Hematopoietic multipotent progenitor cell (in vitro differentiated cells): ENCODE measurements around the gene DEPDC5. TPM values are rescaled to one million over a fixed set of nuclear protein-coding genes. Genes with fewer than 3 reads are reported as not detected.

ENCODE experiments used
- DNase-seq, 3 donors: peaks; one replicate each; pipeline ENCODE4 v3.0.0-alpha.2; 2011 to 2015; ENCODE audit warnings: low read depth in 2 of 3, low spot score in 2 of 3
- total RNA-seq: library from RNA; depleted of rRNA; stranded (reverse); fragments of >200 nt; gene quantifications from one replicate; pipeline ENCODE4 v1.2.3, GENCODE V29; 2012

The DEPDC5 gene
- total RNA-seq, 1 donor = 19.7 TPM

DNA sequence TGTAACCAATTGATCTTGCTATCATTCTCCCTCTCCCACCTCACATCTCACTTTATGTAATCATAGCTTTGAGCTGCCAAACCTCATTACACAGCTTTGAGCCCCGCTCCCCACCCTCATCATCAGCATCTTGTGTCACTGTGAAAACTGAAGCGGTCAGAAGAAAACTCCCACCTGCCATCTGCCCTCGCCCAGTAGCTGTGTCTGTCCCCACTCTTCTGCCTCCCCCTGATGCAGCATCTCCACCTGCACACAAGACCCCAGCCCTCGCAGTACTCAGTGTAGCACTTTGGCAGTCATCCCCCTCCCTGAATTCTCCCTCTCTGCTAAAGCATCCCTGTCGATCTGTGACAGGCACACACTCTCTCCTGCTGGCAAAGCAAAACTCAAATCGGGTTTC, 130.2 kb downstream of the DEPDC5 start:
- DNase-seq = no peak

DNA sequence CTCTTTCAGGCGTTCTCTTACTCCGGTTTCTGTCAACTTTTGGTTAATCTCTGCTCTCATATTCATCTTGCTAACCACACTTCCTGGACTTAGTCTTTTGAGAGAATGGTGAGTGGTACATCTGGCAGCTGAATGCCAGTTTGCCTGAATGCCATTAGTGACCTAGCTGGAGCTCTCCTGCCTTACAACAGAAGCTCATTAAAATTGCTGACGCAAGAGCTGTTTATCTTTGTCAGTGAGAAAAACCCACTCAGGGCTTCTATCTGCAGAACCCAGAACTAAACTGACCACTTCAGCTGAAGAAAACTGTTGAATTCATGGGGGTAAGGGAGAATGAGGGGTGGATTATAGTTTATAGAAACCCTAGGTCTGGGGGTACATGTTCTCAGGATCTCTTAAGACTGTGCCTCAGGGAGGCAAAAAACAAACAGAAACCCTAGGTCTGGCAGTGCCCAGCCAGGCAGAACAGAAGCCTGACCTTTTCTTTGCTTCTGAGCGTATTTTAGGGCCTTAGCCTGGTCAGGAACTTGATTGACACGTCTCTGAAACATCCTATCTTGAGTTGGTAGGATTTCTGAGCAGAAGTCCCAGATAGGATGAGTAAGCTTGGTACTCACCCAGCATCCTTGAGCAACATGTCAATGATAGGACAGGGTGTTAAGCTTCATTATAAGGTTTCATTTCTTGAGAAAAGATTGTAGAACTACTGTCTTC, 137.7 kb downstream of the DEPDC5 start:
- peak in 2 of 3 donors; percentile 40 to 74 for DNase-seq

DNA sequence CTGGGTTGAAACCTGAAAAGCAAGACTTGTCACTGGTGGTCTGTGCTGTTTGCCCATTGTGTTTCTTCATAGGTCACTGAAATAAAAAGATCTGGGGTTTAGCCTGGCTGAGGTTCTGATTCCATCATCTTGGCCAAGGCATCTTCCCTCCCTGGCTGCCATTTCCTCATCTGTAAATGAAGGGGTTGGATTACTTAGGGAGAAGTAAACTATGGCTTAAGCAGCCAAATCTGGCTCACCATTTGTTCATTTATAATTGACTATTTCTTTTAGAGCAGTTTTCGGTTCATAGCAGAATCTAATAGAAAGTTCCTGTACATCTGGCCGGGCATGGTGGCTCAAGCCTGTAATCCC, 138.2 kb downstream of the DEPDC5 start:
- no peak for DNase-seq

DNA sequence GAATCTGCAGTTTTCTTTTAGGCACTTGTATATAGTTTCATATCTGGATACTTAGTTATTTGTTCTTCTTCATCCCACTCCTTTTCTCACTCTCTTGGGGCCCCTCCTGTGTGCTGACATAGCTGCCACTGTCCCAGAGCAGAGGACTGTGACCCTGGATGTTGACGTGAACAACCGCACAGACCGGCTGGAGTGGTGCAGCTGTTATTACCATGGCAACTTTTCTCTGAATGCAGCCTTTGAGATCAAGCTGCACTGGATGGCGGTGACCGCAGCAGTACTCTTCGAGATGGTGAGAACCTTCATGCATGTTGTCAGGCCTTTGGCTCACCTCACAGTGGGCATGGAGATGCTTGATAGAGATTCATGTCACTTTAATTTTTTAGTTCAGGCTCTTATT, 139.6 kb downstream of the DEPDC5 start:
- DNase-seq = no peak

DNA sequence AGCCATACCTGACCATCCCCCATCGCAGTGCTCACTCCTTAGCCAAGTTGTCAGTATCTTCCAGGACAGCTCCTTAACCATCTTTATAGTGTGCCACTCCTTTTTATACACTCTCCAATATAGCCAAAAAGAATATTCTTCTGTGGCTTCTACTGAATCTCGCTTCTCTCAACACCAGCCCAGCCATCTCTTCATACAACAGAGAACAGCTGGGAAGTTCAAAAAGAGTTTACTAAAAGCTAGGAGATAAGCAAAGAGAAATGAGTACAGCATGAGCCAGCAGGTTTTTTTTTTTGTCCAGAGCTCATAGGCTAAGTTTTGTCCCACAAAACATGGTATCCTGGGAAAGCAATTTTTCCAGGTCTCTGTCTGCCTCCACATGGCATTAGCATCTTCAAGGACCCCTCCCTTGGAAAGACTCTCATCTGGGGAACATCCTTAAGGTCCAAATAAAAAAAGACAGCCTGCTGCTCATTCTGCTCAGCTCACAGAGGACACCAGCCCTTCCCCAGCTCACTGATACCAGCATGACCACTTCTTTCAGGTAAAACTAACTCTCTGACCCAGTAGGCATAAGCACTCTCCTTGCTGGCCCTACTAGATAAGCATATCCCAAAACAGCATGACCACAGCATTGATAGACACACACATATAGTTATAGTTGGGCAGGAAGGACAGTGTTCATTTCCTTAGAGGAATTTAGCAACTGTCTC, 141.7 kb downstream of the DEPDC5 start:
- no peak for DNase-seq

DNA sequence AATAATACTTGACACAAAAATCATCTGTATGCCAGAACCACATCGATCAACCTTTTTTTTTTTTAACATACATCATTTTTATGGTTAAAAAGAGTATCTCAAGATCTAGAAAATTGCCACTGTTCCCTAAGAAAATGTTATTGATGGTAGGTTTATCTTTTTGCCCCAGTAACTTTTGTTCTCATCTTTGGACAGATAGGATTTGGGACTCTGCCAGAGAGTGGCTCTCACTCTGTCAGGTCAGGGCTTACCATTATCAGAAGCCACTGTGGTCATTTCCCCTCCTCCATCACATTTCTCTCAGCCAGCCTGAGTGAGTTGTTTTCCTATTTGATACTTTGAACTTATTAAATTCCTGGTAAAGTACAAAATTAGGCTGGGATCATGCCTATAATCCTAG, 142.7 kb downstream of the DEPDC5 start:
- no peak for DNase-seq

DNA sequence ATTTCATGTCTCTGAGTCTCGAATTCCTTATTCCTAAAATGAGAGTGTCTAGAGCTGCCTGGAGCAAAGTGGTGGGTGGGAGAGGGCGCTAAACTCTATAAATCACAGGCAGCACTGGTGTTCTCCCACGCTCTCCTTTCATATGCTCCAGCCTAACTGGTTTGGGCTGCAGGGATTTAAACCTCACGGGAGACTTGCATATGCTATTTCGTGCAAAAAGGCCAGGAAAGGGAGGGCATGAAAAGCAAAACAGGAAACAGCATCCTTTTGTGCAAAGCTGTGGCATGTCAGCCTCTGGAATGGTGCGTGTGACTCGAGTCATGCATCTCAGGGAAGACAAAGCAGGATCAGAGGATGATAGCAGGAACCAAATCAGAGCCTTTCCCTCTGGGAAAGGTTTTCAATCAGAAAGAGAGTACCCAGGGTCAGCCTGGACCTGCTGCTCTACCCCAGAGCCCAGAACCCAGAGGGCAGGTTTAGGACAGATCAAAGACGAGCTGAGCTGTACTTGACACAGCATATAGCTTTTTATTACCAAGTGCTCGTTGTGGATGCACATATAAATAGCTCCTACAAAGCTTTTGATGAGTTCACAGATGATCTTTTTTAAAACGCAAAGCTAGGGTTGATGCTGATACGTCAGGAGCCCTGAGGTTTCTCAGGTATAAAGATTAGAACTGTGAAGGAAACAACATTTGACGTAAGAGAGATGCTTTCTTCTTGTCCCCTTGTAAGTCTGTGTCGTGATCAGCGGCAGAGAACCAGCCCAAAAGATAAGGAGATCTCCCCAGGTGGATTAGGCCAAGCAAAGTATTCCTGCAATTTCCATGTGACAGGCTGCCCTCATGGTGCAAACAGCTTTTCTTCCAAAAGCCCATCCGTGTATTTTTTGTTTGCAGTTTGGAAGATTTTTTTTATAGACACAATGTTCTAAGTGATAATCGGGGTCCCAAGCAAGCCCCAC, 144.3 kb downstream of the DEPDC5 start:
- no peak for DNase-seq

DNA sequence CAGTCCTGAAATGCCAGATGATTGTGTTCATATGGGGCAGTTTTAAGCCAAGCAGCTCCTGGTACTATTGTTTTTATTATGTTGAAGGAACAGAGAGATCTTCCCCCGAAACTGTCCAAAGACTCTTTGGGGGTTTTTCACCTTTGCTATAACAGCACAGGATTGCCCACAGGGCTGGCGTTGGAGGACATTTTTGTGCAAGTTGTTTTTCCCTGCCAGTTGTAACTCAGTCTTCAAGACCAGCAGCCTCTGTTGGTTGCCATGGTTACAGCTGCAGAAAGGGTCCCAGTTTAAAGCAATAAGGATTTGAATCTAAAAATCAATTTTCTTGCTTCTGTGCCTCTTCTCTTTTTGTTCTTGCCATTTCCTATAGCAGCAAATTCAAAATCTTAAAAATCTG, 145.1 kb downstream of the DEPDC5 start:
- no peak for DNase-seq

DNA sequence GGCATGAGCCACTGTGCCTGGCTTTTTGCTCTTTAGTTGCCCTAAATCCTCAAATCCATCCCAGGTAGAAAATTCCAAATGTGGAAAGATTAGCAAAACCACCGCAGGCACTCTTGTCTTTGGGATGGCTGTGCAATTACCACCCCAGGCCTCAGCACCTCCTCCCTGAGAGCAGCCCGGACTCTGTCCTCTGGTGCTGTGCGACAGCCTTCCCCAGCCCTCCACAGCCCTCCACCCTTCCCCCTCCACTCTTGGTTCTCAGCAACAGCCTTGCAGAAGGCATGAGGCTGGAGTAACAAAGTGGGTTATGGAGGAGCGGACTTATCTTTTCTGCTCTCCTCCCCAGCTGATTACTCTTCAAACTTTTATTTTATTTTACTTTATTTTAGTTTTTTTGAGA, 145.8 kb downstream of the DEPDC5 start:
- DNase-seq = no peak

DNA sequence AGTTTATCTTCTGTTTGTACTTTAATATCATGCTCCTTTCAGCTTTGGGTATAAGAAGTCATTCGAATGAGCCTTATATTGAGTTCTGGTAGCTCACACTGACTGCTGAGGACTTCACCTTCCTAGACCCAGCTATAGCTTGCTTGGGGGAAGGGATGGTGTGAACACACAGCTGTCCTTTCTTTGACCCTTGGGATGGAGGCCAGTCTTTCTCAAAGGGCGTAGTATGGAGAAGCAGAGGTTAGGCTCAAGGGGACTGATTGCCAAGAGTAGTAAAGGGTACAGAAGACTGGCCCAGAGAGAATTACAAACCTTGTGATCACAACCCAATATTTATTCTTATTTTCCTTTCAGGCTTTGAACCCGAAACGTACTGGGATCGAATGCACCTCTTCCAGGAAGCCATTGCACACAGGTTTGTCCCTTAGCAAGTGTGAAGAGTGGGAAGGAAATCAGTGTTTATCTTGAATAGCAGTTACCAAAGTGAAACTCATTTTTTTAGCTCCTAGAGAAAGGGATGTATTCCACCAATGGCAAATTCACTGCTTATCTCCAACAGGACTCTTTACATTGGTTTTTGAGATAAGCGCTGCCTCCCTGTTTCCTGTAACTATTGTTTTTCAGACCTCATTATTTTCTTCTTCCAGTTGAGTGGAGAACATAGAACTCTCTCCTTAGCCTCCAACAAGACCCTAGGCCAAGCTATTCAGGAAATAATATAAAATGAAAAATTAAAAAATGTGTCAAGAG, 147.7 kb downstream of the DEPDC5 start:
- peak in 1 of 3 donors; percentile 10 for DNase-seq

DNA sequence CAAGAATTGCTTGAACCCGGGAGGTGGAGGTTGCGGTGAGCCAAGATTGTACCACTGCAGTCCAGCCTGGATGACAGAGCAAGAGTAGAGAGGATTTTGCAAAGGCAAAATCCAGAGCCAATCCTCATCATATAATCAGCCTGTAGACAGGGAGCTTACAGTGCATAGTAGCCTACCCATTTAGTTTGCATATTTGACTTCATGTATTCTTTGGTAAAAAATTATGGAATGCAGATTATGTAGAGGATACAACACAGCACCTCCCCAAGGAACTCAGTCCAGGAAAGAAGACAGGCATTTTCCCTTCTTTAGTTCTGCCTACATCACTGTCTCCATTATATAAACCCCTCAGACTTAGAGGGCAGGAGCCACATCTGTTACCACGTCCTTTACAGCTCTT, 150.8 kb downstream of the DEPDC5 start:
- DNase-seq = no peak

DNA sequence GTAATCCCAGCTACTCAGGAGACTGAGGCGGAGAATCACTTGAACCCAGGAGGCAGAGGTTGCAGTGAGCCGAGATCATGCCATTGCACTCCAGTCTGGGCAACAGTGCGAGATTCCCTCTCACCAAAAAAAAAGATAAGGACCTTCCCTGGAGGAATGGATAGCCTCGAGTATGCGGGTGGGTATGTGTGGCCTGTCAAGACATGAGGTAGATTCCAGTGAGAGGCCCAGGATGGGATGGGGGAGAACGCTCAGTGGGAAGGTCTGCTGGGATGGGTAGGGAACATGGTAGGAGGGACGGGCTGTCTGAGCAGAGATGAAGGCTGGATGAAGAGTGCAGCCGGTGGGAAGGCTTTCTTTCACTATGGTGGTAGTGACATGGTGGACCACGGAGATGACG, 151.5 kb downstream of the DEPDC5 start:
- DNase-seq = no peak

DNA sequence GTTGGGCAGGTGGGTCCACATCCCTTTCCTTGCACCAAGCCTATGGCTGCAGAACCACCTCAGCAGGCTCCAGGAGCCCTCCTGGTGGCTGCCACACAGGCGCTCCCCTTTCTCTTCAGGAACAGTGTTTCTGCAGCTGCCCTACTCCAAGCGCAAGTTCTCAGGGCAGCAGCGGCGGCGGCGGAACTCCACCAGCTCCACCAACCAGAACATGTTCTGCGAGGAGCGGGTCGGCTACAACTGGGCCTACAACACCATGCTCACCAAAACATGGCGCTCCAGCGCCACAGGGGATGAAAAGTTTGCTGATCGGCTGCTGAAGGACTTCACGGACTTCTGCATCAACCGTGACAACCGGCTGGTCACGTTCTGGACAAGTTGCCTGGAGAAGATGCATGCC, 152.3 kb downstream of the DEPDC5 start:
- DNase-seq = no peak

DNA sequence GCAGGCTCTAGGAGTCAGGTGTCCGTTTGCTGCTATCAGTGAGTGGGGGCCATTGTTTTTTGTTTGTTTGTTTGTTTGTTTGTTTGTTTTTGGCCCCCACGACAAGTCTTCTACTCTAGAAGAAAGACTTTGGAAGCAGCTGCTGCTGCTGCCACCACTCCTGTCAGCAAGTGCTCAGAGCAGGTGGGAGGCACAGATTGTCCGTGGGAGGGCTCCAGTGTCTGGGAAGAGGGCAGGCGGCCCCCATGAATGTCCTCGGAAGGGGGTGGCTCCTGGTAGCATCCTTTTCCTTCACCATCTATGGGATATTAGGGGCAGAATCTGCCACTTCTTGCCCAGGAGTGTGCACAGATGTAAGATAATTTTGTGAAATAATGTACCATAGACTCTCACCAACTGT, 152.8 kb downstream of the DEPDC5 start:
- no peak for DNase-seq

DNA sequence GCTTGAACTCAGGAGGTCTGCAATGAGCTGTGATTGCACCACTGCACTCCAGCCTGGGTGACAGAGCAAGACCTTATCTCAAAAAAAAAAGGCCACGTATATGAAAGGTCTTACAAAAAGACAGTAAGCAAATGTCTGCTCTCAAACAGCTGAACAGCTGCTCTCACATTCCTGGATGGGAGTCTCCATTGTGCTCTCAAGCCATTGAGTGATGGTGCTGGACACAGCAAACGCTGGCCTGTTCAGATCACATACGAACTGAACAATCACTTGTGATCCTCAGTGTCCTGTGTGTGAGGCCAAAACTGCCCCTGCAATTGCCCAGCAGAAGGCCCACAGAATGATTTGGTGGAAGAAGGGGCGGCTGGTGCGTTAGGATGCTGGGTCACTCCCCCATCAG, 156.2 kb downstream of the DEPDC5 start:
- no peak for DNase-seq

DNA sequence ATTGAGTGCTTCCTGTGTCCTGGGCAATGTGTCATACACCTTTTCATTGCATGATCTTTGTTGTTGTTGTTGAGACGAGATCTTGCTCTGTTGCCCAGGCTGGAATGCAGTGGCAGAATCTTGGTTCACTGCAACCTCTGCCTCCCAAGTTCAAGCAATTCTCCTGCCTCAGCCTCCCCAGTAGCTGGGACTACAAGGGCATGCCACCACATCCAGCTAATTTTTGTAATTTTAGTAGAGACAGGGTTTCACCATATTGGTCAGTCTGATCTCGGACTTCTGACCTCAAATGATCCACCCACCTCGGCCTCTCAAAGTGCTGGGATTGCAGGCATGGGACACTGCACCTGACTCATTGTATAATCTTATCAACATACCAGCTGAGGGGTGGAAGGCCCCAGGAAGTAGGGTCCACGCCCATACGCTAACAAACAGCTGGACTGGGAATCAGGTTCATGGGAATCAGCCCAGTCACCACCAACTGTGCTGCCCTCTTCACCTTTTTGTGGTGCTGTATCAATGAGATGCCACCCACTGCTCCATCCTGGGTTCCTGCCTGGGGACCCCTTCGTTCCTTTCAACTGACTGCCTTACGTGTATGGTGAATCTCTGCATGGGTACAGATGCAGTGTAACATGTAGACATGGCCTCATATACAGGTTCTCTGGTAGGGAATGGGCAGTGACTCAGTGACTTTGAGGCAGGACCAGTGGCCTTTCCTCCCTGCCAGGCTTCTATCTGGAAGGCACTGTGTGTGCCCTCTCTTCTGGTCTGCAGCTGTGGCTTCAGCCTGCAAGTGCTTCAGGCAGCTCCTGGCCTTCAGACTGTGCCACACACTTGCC, 158.0 kb downstream of the DEPDC5 start:
- no peak for DNase-seq

DNA sequence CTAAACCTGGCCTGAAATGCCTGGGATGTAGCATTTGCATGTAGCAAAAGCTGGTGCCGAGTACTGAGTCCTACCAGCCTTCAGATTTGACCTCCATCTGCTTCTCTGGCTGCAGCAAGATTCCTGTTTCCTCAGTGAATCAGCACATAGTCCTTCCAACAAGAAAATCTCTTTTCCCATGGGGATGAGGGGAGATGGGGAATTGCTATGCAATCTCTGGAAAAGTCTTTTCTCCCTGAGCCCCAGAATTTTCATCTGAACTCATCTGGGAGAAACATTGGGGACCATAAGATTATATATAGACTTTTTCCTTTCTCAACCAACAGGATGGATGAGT, 158.6 kb downstream of the DEPDC5 start:
- no peak for DNase-seq

DNA sequence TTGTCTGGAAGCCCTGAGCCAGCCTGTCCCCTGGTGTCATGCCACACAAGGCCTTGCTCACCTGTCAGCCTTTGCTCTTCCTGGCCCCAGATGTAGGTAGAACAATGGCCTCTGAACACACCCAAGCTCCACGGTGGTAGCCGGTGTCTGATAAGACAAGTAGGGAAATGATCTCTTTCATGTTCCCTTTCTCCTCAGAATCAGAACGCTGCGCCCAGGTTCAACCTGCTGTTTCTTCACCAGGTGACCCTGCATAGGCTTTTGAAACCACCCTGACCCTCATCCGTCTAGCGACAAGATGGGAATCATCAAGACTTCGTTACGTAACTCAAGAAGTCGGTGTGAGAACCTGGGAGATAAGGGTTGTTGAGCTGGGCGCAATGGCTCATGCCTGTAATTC, 161.8 kb downstream of the DEPDC5 start:
- no peak for DNase-seq

DNA sequence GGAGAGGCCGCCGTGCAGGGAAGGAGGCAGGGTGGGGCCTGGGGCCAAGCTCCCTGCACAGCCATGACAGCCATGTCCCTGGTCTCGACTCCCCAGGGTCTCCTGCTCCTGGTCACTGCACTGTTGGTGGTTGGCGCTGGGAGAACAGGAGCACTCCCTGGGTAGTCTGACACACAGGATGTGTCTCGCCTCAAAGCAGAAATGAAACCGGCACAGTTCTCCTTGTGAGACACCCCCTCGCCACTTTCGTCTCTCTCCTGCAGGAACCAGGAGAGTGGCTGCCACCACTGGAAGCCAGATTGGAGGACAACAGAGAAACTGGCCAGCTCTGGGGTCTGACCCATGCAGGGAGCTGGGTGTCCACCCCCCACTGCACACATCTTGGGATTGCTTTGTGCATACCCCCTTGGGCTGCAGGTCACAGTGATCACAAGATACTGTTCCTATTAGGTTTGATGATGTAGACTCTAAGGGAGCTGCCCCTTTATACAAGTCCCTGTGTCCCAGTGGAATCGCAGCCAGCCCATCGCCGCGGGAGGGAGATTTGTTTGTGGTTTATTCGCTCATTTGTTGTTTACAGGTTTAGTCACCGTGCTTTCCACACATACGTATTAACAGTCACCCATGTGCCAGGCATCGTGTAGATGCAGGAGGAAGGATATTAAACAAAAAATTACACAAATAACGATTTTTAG, 163.6 kb downstream of the DEPDC5 start:
- no peak for DNase-seq
